ENCODE results near the gene GAL3ST3. TPM values are rescaled to one million over a fixed set of nuclear protein-coding genes. Genes with fewer than 3 reads are reported as not detected.

The GAL3ST3 gene
- total RNA-seq, 4 donors from 2014 or later, result 49.2 to 154 (median 118) TPM

GRCh38 chr11:66006891-66007176 is 42.1 kb downstream of the GAL3ST3 start:
- H3K4me1 ChIP-seq, result peaks cover 8 to 28% of the 10 kb centered on the region in 2 donors
- DNase-seq, result no peak
- H3K9me3 ChIP-seq, result no peaks in the 10 kb centered on the region
- intact Hi-C loops (cut with DNase I), result loop anchor here (5.0 kb wide), 1 partner anchor 50 kb away; no protein-coding TSS in a partner anchor
- 69 to 85% methylated on average over 2 to 3 of the region's 4 CpGs for WGBS, 2 donors
- H3K36me3 ChIP-seq, result peaks cover 7 to 12% of the 10 kb centered on the region in 2 donors
- TF ChIP-seq, protein P1, sequence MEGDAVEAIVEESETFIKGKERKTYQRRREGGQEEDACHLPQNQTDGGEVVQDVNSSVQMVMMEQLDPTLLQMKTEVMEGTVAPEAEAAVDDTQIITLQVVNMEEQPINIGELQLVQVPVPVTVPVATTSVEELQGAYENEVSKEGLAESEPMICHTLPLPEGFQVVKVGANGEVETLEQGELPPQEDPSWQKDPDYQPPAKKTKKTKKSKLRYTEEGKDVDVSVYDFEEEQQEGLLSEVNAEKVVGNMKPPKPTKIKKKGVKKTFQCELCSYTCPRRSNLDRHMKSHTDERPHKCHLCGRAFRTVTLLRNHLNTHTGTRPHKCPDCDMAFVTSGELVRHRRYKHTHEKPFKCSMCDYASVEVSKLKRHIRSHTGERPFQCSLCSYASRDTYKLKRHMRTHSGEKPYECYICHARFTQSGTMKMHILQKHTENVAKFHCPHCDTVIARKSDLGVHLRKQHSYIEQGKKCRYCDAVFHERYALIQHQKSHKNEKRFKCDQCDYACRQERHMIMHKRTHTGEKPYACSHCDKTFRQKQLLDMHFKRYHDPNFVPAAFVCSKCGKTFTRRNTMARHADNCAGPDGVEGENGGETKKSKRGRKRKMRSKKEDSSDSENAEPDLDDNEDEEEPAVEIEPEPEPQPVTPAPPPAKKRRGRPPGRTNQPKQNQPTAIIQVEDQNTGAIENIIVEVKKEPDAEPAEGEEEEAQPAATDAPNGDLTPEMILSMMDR (IDR thresholded peaks at IDR 0.05), result no peak
- TF ChIP-seq POLR2A (IDR thresholded peaks at IDR 0.05), result no peak
- no peak overlapping the region for H3K4me3 ChIP-seq (replicated peaks in 1 of 3)
- no peak overlapping the region for H3K27ac ChIP-seq
- no peaks in the 10 kb centered on the region for H3K27me3 ChIP-seq

- Histone ChIP-seq H3K9me3 (no peaks in the 10 kb centered on the region), H3K27me3 (no peaks in the 10 kb centered on the region), H3K4me1 (peaks cover 4 to 23% of the 10 kb centered on the region in 2 donors), H3K36me3 (peaks cover 7 to 12% of the 10 kb centered on the region in 2 donors), H3K27ac (no peak overlapping the region), H3K4me3 (replicated peaks in 1 of 3) (no peak overlapping the region)
- 87 to 91% methylated on average over 9 to 13 of the region's 13 CpGs for WGBS, 2 donors
- DNase-seq, result no peak
- intact Hi-C loops (cut with DNase I), result loop anchor here (5.0 kb wide), 1 partner anchor 49 kb away; no protein-coding TSS in a partner anchor
- TF ChIP-seq, protein P1 (IDR thresholded peaks at IDR 0.05), result no peak
- TF ChIP-seq POLR2A (IDR thresholded peaks at IDR 0.05), result no peak
Observed at GRCh38 chr11:66006134-66006890, 42.6 kb downstream of the GAL3ST3 start.

GRCh38 chr11:66004186-66004585 is 44.8 kb downstream of the GAL3ST3 start:
- DNase-seq, result no peak
- H3K9me3 ChIP-seq, result no peaks in the 10 kb centered on the region
- 96 to 97% methylated on average over 4 of the region's 4 CpGs for WGBS, 2 donors
- no peak for TF ChIP-seq POLR2A (IDR thresholded peaks at IDR 0.05)
- TF ChIP-seq, protein P1 (IDR thresholded peaks at IDR 0.05), result no peak
- no peak overlapping the region for H3K4me3 ChIP-seq (replicated peaks in 1 of 3)
- peaks cover 19 to 23% of the 10 kb centered on the region in 2 donors for H3K36me3 ChIP-seq
- no peaks in the 10 kb centered on the region for H3K27me3 ChIP-seq
- no peak overlapping the region for H3K27ac ChIP-seq
- H3K4me1 ChIP-seq, result peaks cover 9 to 25% of the 10 kb centered on the region in 2 donors
- intact Hi-C loops (cut with DNase I), result no loop called here

- no peak for DNase-seq
- 76 to 79% methylated on average over 6 of the region's 6 CpGs for WGBS, 2 donors
- Histone ChIP-seq H3K27me3 (no peaks in the 10 kb centered on the region), H3K4me1 (peaks cover 9 to 18% of the 10 kb centered on the region in 2 donors), H3K9me3 (no peaks in the 10 kb centered on the region), H3K36me3 (peaks cover 28 to 32% of the 10 kb centered on the region in 2 donors), H3K27ac (peak overlapping the region in 2 of 3 donors; percentile 89 to 91), H3K4me3 (replicated peaks in 1 of 3) (peak overlapping the region in 1 of 3 donors; percentile 61)
- no peak for TF ChIP-seq POLR2A (IDR thresholded peaks at IDR 0.05)
- TF ChIP-seq, protein P1 (IDR thresholded peaks at IDR 0.05), result no peak
- intact Hi-C loops (cut with DNase I), result no loop called here
Observed at GRCh38 chr11:66003291-66003690, 45.7 kb downstream of the GAL3ST3 start.

- no peaks in the 10 kb centered on the region for H3K9me3 ChIP-seq
- WGBS, 2 donors, result 1 to 2% methylated on average over 13 to 20 of the region's 40 CpGs
- peak in 1 of 2 donors; percentile 33 for TF ChIP-seq POLR2A (IDR thresholded peaks at IDR 0.05)
- TF ChIP-seq, protein P1 (IDR thresholded peaks at IDR 0.05), result peak in 1 of 6 experiments; percentile 17
- peak overlapping the region; percentile 58 to 70 (median 61) for H3K4me3 ChIP-seq (replicated peaks in 1 of 3)
- intact Hi-C loops (cut with DNase I), result no loop called here
- H3K4me1 ChIP-seq, result peaks cover 9 to 14% of the 10 kb centered on the region in 2 donors
- no peaks in the 10 kb centered on the region for H3K27me3 ChIP-seq
- H3K36me3 ChIP-seq, result peaks cover 34 to 36% of the 10 kb centered on the region in 2 donors
- DNase-seq, result peak; percentile 61 to 69
- peak overlapping the region; percentile 89 to 91 (median 89) for H3K27ac ChIP-seq
Observed at GRCh38 chr11:66002648-66003225, 46.2 kb downstream of the GAL3ST3 start.

Data from thyroid gland (tissue), 4 donors.